Measurements from ENCODE around the gene FSD2. TPM values are rescaled to one million over a fixed set of nuclear protein-coding genes. Genes with fewer than 3 reads are reported as not detected.

Gene FSD2
- total RNA-seq, 1 donor from 2014 or later = not detected

- Mint-ChIP-seq H3K9me3 (no peaks in the 10 kb centered on the region), H3K27me3 (no peaks in the 10 kb centered on the region), H3K4me3 (no peak overlapping the region), H3K4me1 (ENCODE audit: unreplicated experiment) (peaks cover 51% of the 10 kb centered on the region), H3K36me3 (no peaks in the 10 kb centered on the region), H3K27ac (no peak overlapping the region)
- peak; percentile 51 for DNase-seq (ENCODE audit: extremely low spot score, unreplicated experiment)
- TF ChIP-seq, protein P1, sequence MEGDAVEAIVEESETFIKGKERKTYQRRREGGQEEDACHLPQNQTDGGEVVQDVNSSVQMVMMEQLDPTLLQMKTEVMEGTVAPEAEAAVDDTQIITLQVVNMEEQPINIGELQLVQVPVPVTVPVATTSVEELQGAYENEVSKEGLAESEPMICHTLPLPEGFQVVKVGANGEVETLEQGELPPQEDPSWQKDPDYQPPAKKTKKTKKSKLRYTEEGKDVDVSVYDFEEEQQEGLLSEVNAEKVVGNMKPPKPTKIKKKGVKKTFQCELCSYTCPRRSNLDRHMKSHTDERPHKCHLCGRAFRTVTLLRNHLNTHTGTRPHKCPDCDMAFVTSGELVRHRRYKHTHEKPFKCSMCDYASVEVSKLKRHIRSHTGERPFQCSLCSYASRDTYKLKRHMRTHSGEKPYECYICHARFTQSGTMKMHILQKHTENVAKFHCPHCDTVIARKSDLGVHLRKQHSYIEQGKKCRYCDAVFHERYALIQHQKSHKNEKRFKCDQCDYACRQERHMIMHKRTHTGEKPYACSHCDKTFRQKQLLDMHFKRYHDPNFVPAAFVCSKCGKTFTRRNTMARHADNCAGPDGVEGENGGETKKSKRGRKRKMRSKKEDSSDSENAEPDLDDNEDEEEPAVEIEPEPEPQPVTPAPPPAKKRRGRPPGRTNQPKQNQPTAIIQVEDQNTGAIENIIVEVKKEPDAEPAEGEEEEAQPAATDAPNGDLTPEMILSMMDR (conservative IDR thresholded peaks at IDR 0.05) = no peak
Measured at GRCh38 chr15:82850731-82851130, 44.9 kb upstream of the FSD2 start.

DNA sequence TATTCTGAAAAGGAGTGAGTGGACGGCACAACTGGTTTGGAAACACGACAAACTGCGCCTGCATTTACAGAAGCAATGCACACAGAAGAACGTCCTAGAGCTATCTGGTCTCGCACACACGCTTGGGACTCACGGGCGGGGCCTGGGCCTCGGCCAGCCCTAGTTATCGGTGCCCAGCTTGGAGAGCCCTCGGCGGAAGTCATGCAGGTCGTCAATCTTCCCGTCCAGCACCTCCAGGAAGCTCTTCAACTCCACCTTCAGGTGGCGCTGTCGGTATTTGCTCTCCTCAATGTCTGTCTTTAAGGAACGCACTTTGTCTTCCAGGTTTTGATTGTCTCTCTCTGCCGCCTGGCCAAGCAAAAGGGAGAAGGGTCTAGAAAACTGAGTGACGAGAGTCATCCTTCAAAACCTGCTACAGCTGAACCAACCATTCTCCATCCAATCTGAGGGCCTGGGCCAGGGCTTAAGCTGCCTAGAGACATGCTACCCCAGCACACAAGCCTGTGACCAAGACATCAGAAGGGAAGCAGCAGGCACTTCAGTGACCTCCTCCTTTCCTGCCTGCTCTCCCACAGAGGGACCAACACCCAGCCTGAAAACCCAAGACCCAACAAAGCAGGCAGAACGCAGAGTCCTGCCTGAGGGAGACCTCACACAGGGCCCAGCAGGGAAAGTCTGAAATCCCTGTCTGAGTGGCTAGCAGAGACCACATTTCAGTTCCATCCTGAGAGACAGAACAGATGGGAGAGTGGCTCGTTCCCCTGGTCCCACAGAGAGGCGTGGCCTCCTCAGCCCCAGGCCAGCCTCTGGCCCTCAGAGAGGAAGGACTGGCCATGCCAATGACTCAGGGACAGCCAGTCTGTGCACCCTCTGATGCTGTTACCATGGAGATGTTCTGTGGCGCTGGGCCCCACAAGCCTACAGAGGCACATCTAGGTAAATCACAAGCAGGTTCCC lies 44.0 kb upstream of the FSD2 start:
- Mint-ChIP-seq H3K27me3 (no peaks in the 10 kb centered on the region), H3K4me1 (ENCODE audit: unreplicated experiment) (peaks cover 51% of the 10 kb centered on the region)

GRCh38 chr15:82848241-82848993 lies 42.5 kb upstream of the FSD2 start:
- Mint-ChIP-seq H3K36me3 (no peaks in the 10 kb centered on the region), H3K4me3 (no peak overlapping the region), H3K4me1 (ENCODE audit: unreplicated experiment) (peaks cover 47% of the 10 kb centered on the region), H3K9me3 (no peaks in the 10 kb centered on the region), H3K27ac (no peak overlapping the region), H3K27me3 (no peaks in the 10 kb centered on the region)
- TF ChIP-seq, protein P1 (conservative IDR thresholded peaks at IDR 0.05) = no peak
- peak; percentile 40 for DNase-seq (ENCODE audit: extremely low spot score, unreplicated experiment)

More for the DNA sequence above, 44.0 kb upstream of the FSD2 start:
- H3K36me3 Mint-ChIP-seq = no peaks in the 10 kb centered on the region
- H3K4me3 Mint-ChIP-seq = peak overlapping the region; percentile 66
- H3K9me3 Mint-ChIP-seq = no peaks in the 10 kb centered on the region
- peak overlapping the region; percentile 77 for H3K27ac Mint-ChIP-seq
- TF ChIP-seq, protein P1 (conservative IDR thresholded peaks at IDR 0.05) = peak; percentile 81
- peak; percentile 71 for DNase-seq (ENCODE audit: extremely low spot score, unreplicated experiment)

GRCh38 chr15:82847703-82848102 lies 41.8 kb upstream of the FSD2 start:
- Mint-ChIP-seq H3K4me1 (ENCODE audit: unreplicated experiment) (peaks cover 41% of the 10 kb centered on the region), H3K4me3 (no peak overlapping the region), H3K27ac (peak overlapping the region; percentile 94), H3K9me3 (no peaks in the 10 kb centered on the region), H3K36me3 (no peaks in the 10 kb centered on the region), H3K27me3 (no peaks in the 10 kb centered on the region)
- no peak for DNase-seq (ENCODE audit: extremely low spot score, unreplicated experiment)
- TF ChIP-seq, protein P1 (conservative IDR thresholded peaks at IDR 0.05) = no peak

DNA sequence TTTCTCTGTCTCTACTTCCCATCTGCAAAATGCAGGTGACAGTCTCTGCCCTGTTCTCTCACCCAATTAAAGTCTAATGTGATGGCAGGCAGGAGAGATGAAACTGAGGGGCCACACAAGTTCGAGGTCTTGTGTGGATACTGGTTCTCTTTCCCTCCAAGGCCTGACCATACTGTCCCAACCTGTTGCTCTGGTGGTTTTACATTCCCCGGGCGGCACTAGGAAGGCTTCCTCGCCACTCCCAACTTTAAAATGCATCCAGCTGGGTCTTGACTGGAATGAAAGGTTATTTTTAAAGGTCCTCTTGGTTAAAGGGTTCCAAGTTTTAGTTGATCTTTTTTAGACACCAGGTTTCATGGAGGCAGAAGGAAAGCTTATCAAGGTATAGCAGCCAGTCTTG lies 40.8 kb upstream of the FSD2 start:
- peak overlapping the region; percentile 78 for H3K4me3 Mint-ChIP-seq
- peaks cover 32% of the 10 kb centered on the region for H3K4me1 Mint-ChIP-seq (ENCODE audit: unreplicated experiment)
- DNase-seq (ENCODE audit: extremely low spot score, unreplicated experiment) = no peak
- H3K27ac Mint-ChIP-seq = peak overlapping the region; percentile 94
- TF ChIP-seq, protein P1 (conservative IDR thresholded peaks at IDR 0.05) = no peak
- no peaks in the 10 kb centered on the region for H3K9me3 Mint-ChIP-seq
- no peaks in the 10 kb centered on the region for H3K27me3 Mint-ChIP-seq
- H3K36me3 Mint-ChIP-seq = no peaks in the 10 kb centered on the region

Measured in type B pancreatic cell (in vitro differentiated cells).